Activated CD8-positive, alpha-beta memory T cell treated with anti-CD3 and anti-CD28 coated beads, Interleukin-2, amount 50 U/mL, for 24 hours (primary cell): ENCODE data around the gene SERPINC1.
"Not testable (repeated sequence)": the region's sequence is repeated elsewhere in the genome, so short reads cannot be mapped to it uniquely, and the experiment has no call there.

Experiments used
- DNase-seq: peaks from one replicate; pipeline ENCODE4 v3.0.0-alpha.2; 2020; ENCODE audit errors: extremely low read depth

The SERPINC1 gene

DNA sequence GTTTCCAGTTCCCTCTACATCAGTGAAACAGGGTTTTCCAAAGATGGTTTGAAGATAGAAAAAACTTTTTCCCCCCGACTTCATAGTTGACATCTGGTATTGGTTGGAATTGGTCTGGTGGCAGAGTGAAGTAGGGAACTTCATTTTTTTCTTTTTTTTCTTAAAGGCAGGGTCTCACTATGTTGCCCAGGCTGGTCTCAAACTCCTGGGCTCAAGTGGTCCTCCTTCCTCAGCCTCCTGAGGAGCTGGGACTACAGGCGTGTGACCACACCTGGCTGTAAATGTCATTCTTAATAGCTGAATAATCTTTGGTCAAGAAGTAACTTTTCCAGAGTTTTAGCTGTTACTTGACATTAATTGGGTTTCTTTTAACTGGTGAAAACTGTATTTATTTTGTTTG lies 27.2 kb downstream of the SERPINC1 start:
- DNase-seq: no peak

DNA sequence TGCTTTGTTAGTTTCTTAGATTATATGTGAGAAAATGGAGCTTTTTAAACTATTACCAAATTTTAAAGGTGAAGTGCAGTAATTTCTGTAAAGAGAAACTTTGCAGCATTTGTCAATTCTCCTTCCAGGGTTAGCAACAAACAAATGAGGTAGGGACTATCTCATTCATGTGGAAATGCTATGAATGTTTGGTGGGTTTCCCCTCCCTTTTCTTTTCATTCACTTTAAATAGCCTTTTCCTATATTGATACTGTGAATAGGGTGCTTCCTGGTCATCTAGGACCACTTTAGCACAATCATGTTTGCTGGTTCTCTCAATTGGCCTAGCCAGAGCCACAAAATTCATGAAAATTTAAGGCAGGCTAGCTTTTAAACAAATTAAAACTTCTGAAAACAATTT lies 28.4 kb downstream of the SERPINC1 start:
- no peak for DNase-seq

DNA sequence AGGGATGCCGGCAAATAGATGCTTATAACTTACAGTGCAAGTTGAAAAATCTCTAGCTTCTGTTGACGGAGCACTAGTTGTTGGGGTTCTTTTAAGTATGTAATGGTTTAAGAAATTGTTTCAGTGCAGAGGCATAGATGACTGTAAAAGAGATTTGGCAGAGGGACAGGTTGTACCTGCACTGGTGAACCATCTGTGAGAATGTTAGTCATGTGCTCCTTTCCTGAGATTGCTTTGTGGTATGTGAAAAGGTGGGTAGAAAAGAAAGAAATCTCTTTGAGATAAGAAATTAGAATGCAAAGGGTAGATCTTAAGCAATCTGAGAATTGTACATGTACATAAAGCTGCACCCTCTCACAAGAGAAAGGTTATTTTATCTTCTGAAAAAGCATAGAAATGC lies 29.5 kb downstream of the SERPINC1 start:
- no peak for DNase-seq

DNA sequence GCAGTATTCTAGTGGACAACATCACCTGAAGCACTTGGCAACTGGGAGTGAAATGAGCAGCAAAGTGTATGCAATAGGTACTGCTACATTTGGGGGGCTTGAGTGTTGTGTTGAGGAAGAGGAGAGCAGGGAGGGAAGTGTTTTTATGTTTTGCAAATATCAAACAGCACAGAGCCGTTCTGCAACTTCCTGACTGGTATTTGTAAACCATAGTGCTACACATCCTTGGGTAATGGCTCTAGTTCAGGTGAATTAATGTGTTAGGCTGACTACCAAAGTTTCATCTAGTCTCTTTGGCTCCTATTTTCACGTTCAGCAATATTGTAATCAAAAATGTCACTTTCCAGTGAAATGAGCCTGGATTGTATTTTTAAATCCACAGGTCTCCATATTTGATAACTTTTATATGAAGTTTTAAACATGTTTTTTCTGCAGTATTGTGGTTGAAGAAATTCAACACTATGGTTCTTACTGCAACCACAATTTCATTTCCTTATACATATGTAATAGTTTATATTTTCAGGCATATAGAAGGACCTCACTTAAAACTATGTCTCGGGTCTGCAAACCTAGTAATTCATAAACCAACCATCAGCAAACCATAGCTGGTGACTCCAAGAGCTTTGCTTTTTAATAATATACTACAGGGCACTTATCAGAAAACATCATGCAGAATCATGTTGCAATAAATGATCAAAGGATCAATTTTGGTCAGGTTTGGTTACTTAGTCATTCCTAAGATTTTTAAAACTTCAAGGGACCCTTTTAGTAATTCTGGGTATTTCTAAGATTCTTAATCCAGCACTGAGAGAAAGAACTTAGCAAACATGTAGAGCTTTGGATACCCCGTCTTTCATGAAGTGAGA lies 30.1 kb downstream of the SERPINC1 start:
- DNase-seq: no peak

DNA sequence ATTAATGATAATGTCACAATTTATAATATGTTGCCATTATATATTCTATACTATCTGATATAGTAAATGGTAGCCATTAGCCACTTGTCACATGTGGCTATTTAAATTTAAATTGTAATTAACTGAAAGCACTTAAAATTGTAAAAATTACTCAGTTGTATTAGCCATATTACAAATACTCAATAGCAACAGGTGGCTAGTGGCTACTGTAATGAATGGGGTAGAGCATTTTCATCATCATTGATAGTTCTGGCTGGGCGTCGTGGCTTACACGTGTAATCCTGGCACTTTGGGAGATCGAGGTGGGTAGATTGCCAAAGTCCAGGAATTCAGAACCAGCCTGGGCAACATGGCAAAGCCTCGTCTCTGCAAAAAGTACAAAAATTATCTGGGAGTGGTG lies 32.4 kb downstream of the SERPINC1 start:
- DNase-seq: no peak

DNA sequence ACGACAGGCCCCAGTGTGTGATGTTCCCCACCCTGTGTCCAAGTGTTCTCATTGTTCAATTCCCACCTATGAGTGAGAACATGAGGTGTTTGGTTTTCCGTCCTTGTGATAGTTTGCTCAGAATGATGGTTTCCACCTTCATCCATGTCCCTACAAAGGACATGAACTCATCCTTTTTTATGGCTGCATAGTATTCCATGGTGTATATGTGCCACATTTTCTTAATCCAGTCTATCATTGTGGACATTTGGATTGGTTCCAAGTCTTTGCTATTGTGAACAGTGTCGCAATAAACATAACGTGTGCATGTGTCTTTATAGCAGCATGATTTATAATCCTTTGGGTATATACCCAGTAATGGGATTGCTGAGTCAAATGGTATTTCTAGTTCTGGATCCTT lies 36.0 kb downstream of the SERPINC1 start:
- not testable (repeated sequence) for DNase-seq

DNA sequence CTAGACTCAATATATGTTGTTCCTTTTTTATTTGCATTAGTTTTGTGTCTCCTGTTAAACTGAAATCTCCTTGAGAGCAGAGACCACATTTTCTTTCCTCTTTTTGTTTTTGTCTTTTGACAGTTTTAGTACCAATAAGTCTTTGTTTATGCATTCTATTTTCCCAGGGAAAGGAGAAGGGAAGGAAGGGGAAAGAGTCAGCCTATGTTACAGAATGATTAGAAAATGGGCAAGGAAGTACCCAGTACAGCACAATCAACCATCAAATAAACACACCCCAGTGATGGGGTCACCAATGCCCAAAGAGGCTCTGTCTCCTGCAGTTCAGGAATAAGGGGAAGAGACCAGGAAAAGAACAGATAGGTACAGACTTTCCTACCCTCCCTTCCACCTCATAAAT lies 38.9 kb downstream of the SERPINC1 start:
- no peak for DNase-seq

DNA sequence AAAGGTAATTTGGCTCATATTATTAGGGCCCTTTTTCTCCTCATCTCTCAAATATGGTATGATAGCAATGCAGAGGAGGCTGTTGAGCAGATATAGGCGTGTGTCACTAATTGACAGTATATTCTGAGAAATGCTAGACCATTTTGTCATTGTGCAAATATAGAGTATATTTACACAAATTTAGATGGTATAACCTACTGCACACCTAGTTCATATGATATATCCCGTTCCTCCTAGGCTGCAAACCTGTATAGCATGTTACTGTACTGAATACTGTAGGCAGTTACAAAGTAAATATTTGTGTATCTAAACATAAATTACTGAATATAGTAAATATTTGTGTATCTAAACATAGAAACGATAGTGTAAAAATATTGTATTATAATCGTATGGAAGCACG lies 40.4 kb downstream of the SERPINC1 start:
- DNase-seq: no peak

DNA sequence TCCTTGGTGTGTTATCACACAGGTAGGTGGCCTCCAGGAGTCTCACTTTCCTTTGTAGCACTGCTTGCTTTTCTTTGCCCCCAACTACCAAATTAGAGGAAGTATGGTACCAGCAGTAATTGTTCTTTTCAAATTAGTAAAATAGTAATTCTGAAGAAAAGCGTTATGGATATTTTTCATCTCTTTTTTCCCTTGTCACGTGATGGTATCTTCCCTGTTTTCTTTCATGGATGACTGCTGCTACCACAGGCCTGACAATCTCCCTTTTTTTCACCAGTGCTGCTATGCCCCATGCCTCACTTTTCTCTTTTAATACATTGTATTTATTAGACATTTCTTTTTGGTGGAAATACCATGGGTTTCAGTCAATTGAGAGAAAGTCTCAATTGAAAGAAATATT lies 45.6 kb downstream of the SERPINC1 start:
- DNase-seq: no peak

DNA sequence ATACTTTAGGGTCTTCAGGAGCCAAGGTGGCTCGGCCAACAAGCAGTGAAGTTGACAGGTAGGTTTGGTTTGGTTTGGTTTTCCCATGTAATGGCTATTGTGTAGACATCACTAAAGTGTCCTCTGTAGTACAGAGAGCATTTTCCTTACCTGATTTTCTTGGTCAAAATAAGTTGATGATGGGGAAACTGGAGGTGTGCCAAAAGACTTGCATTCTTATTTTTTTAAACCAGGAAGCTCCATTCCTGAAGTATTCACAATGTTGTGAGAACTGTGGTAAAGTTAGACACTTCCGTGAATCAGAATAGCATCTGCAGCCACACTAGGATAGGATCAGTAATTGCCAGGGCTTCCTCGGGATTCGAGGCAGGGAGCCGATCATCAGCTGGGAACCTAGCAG lies 46.0 kb downstream of the SERPINC1 start:
- DNase-seq: no peak

DNA sequence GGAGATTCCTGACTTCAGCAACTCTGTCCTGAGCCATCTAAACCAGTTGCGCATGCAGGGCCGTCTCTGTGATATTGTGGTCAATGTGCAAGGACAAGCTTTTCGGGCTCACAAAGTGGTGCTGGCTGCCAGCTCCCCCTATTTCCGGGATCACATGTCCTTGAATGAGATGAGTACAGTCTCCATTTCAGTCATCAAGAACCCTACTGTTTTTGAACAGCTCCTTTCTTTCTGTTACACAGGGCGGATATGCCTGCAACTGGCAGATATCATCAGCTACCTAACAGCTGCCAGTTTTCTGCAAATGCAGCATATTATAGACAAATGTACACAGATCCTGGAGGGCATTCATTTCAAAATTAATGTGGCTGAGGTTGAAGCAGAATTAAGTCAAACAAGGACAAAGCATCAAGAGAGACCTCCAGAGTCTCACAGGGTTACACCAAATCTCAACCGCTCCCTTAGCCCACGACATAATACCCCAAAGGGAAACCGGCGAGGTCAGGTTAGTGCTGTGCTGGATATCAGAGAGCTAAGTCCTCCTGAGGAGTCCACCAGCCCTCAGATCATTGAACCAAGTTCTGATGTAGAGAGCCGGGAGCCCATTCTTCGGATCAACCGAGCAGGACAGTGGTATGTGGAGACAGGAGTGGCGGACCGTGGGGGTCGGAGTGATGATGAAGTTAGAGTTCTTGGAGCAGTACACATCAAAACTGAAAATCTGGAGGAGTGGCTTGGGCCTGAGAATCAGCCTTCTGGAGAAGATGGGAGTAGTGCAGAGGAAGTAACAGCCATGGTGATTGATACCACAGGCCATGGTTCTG lies 46.7 kb downstream of the SERPINC1 start:
- no peak for DNase-seq

DNA sequence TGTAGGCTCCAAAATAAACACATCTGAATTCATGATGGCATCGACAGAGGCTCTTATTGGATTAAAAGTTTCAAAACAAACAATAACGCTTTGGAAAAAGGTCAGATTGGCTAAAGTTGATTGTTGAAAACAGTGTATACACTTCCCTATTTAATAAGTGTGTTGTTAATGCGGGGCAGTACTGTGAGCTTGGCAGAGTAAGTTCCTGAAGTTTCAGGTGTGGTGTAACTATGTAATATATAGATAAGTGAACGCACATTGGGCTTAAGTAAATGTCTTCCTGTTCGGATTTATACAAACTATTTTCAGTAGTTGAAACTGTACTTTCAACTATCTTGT lies 48.1 kb downstream of the SERPINC1 start:
- no peak for DNase-seq

DNA sequence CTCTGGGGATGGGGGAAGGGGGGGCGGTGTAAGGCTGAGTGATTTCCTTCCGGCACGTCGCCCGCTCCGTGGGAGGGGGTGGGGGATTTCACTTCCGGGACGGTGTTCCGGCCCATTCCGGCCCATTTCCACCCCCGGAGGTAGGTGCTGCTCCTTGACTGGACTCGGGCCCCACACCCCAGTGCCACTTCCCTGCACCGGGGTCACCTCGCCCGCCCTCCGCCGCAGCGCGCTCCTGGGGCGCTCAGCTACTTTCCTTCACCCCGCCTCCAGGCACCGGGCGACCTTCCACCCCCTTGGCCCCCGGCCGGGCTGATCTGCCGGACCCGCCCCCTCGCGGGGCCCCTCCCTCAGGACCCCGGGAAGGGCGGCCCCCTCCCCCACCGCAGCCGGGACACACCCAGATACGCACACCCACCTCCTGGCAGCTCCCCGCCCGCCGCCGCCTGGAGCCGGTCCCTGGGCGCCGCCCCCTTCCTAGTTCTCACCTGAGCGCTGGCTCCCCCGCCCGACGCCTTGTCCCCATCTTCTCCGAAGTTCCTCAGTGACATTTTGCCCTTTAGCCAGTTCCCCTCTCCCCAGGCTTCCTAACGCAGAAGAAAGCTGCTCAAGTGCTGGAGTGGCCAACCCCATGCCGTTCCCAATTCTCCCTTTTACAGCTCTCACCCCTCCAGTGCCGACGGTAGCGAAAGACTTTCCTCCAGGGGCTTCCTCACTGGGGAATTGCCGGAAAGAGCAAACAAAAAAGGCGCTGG lies 48.7 kb downstream of the SERPINC1 start, which contains the start of gene ZBTB37:
Gene ZBTB37, plus strand, starts transcription at position 115 of the 755 bp plus-strand sequence. CDS start 1,846 bp downstream, outside the sequence.
- peak; percentile 77 for DNase-seq

DNA sequence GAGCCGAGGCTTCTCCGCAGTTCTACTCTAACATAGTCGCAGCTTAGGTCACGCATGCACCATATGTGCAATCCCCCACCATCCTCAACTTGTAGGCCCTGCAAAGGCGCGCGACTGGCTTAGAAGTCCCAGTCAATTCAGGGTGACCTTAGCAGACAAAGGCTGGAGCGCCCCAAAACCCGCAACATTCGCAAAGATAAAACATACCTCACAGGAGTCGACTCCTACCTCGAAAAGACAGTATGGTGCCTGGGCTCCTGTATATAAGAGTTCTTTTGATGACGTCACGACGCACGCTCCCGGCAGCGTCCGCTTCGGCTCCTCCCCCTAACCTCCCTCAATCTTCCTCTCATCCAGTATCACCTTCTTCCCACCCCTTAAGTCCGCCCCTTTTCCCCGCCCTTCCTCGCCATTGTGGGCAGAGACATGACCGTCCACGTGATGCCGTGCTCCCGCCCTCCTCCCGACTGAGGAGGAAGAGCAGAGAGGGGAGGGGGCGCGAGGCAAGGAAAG lies 49.3 kb downstream of the SERPINC1 start, which contains the start of gene GAS5:
Gene GAS5, minus strand, starts transcription at position 237 of the 513 bp plus-strand sequence.
- peak; percentile 99 for DNase-seq

DNA sequence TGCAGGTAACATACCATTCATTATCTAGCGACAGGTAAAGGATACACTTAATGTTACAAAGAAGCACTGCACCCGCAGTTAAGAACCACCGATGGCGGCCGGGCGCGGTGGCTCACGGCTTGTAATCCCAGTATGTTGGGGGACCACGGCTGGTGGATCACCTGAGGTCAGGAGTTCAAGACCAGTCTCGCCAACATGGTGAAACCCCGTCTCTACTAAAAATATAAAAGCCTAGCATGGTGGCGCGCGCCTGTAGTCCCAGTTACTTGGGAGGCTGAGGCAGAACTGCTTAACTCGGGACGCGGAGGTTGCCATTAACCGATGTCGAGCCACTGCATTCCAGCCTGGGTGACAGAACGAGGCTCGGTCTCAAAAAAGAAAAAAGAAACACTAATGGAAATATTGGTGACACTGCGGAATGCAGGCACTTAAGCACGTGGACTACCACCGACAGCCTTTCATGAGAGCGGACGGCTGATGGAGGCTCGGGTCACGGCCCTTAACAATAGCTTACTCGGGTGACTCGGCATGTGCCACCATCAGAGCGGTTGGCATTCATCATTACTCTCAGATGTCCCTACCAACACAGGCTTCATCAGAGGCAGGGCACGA lies 49.9 kb downstream of the SERPINC1 start:
- no peak for DNase-seq

DNA sequence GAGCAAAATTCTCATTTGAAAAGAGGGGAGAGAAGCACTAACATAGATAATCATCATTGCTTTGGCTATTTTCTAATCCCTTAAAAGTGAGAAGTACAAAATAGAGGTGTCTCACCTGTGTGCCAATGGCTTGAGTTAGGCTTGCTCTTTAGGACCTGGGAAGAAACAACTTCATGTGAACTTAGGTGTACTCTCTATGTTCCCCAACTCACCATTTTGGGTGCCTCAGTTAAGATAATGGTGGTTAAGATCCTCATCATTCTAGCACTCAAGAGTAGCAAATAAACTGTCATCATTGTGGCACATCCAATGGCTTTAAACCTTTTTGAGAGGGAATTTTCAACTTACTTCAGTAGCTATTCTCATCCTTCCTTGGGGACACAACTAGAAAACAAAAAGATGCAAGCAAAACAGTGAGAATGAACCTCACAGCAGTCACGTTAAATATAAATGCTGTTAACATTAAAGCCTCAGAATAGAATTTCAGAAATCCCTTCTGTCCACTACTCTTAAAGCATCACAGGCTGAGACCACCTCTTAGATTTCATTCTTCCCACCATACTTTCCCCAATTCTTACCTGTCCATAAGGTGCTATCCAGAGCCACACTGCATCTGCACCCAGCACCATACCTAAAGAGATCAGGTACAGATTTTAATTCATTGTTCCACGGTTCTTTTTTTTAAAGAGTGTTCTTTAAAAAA lies 50.6 kb downstream of the SERPINC1 start:
- no peak for DNase-seq

DNA sequence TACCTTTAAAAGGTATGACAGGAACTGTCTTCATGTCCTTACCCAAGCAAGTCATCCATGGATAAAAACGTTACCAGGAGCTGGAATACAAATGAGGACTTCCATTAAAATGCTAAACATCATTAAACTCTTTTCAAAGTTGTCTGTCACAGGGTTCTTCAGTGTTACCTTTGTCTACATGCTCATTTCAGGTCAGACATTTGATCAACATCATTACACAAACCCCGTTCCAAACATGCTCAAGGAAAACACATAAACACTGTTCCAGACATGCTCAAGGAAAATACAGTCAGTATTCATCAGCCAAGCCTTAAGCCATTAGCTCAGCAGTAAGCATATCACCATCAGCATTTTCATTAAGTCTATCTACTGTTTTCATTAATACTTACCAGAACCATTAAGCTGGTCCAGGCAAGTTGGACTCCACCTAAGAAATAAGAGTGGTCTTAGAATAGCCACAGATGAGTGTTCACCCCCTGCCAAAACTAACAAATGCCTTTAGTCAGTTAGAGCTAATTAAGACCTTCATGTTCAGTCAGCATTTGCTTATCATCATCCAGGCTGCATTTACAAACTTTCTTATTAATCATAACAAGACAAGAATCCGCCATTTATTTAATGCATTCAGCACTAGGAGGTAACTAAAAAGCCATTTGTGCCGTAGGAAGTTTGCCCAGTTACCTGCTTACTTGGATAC lies 51.5 kb downstream of the SERPINC1 start:
- no peak for DNase-seq

DNA sequence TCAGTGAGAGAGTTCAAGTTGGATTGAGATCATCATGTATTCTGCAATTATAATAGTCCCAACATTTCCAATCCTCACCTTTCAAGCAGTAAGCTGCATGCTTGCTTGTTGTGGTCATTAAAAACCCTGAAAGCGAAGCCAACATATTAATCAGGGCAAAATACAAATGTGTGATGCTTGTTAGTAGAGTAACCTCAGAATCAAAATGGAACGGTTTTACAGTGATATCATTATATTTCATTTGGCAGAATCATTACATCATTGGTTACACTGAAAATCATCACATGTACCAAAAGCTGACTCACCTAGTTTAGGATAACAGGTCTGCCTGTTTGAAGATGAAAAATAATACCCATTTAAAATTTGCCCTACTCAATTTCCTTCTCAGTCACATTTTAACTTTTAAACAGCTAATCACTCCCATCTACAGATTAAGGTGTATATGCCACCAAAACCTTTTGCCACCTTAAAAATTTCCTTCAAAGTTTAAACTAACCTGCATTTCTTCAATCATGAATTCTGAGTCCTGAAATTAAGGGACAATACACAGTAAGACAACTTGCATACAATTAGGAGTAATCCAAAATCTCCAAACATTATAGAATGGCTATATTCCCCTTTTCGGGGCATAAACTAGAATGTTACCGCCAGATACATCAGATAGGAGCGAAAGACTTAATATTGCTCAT lies 52.8 kb downstream of the SERPINC1 start:
- DNase-seq: no peak
